ENCODE results near the gene ARHGEF4.
A peak's percentile ranks its signal among the peaks of the same experiment; 100 is the strongest.

ARHGEF4 gene

DNA sequence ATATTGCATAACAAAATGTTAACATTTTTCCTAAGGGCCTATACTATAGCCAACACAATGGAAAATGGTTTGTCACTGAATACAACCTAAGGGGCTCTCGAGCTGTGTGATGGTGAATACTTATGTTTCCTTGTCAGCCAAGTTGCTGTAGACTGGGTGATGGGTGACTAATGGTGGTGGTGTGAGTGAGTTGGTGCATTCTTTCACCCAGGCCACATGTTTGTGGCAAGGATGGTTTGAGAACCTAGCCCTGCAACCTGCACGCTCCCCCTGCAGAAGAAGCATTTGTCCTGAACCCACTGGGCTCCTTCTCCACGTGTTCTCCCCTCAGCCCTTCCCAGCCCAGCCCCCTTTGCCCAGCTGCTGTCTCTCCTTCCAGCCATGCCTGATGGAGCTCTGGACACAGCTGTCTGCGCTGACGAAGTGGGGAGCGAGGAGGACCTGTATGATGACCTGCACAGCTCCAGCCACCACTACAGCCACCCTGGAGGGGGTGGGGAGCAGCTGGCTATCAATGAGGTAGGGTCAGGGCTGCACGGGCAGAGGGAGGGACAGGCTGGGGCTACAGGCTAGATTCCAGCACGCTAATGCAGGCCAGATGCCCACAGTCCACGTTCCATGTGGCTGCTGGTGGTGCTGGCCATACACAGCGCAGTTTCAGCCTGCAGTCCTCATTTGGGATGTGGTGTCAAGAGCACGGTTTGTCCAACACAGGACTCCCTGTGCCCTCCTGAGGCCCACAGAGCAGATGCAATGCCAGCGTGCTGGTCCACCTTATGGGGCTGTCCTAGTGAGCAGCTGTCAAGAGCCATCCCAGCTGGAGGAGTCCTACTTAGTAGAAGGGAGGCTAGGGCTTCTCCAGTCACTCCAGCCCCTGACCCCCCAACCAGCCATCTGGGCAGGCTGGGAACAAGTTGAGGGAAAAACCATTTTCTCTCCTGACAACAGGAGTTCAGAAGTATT lies 191.1 kb downstream of the ARHGEF4 start:
- DNase-seq = no peak

DNA sequence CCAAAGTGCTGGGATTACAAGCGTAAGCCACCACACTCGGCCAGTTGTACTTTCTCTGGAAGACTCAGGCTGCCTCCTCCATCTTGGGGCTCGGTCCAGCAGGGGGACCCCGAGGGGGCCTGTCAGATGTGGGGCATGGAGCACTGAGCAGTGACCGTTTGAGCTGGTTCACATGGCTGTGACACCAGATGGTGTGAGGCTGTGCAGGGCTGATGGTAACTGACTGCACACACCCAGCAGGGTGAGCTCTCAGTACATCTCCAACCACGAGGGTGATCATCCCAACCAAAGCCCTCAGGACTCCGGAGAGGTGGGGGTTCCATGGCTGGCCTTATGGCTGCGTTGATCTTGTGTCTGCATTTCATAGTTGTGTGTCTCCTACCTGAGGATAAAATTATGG lies 193.1 kb downstream of the ARHGEF4 start:
- no peak for DNase-seq

DNA sequence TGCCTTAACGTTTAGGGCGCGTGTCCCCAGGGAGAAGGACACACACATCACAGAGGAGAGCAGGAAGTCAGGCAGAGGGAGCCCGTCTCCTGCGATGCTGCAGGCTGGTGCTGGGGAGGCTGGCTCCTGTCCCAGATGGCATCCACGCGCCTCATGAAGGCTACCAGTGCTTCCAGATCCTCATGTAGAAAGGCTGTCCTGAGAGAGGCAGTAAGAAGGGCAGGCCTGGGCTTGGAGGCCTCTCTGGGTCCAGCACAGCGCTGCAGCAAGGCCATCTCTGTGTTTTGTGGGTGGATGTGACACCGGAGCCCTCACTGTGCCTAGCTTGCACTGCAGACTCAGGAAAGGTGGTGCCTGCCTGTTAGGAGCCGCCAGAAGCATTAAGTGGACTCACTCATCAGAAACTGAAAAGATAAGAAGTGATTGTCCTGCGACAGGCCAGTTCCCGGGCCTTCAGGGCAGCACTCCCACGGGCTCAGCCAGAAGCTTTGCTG lies 193.8 kb downstream of the ARHGEF4 start:
- no peak for DNase-seq

DNA sequence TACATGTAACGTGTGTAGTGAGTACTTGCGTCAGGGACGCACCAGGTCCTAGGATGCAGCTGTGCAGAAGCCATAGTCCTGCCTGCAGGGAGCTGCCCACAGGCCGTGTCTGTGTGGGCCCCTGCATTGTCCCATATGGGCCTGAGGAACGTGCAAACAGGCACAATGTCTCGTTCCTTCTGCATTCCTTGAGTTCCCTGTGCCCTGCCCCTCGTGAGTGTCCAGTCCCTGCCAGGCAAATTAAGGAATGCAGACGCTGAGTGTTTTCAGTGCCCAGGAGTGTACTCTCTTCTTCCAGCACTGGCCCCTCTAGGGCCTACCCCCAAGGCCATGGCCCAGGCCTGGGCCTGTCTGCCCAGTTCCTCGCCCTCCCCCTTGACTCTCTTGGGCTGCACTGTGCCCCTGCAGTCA lies 194.7 kb downstream of the ARHGEF4 start:
- no peak for DNase-seq

DNA sequence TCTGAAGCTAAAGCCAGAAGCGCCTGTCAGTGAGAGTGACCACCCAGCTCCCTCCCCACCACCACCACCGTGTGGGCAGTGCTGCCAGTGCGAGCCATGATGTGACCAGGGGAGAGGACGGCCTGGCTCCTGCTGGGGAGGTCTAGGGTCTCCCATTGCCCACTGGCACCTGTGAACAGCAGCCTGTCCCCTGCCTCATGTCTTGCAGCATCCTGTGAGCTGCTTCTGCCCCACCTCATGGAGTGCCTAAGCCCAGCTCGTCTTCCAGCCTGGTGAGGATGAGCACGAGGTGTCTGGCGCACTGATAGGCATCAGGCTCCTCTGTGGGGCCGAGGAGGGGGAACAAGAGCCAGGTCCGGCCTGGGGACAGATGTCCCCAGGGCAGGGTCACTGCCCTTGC lies 195.2 kb downstream of the ARHGEF4 start:
- DNase-seq = no peak

DNA sequence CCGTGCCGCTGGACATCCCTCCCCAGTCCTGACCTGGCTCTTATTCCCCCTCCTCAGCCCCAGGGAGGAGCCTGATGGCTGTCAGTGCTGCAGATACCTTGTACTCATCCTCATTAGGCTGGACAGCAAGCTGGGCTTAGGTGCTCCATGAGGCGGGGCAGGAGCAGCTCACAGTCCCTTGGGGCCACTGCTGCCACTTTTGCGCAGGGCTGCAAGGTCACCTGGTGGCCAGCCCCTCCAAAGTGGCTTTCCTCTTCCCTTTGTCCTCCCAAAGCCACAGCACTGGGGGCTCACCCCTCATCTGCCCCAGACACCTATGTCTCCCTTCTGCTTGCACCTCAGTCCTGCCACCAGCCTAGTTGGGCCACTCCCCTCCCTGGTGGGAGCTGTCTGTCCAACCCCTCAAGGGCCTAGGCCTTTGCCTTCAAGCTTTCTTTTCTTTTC lies 195.7 kb downstream of the ARHGEF4 start:
- DNase-seq = no peak

DNA sequence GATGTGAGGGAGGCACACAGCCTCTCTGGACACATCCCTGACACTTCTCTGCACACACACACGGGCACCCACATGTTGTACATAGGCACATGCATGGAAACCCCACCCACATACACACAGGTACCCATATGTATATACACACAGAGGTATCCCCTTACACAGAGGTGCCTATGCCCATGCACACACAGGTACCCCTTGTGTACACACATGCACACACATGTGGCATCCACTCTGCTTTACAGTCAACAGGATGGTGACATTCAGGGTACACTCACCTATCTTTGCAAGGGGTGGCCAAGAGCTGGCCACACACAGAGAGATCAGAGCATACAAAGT lies 197.0 kb downstream of the ARHGEF4 start:
- no peak for DNase-seq

DNA sequence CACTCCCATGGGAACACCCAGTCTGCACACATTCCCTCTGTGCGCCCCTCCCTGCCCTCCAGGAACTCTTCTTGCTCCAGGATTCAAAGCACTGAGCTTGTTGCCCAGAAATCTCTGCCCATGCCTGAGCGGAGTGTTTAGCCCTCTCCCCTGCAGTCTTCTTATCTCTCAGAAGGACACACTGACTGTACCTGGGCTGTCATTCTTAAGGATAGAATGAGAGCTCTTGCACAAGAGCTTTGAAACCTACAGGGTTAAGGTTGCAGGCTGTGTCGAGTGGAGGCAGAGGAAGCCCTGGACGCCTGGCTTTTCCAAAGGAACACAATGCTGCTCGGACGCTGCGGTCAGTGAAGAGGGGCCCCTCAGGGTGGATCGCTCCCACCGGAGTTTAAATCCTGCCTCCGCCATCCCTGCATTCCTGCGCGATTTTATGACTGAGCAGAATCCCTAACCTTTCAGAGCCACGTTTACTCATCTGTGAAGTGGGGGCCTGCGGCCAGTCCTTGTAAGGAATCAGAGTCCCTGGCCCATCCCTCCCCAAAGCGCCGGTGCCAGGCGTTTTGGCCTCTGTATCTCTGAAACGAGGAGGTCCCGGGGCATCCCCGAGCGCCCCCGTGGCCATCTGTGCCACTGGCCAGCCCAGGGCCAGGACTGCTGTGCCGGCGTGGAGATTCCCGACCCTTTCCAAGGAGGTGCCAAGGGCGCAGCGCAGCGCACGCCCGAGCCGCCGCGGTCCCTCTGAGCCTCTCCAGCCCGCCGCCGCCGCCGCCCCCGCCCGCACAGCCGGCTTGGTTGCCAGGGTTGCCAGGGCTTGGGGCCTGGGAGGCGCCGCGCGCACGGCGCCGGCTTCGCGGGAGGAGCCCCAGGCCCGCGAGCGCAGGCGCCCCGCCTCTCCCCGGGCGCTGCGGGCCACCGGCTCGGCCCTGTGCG lies 197.7 kb downstream of the ARHGEF4 start:
- DNase-seq = no peak

DNA sequence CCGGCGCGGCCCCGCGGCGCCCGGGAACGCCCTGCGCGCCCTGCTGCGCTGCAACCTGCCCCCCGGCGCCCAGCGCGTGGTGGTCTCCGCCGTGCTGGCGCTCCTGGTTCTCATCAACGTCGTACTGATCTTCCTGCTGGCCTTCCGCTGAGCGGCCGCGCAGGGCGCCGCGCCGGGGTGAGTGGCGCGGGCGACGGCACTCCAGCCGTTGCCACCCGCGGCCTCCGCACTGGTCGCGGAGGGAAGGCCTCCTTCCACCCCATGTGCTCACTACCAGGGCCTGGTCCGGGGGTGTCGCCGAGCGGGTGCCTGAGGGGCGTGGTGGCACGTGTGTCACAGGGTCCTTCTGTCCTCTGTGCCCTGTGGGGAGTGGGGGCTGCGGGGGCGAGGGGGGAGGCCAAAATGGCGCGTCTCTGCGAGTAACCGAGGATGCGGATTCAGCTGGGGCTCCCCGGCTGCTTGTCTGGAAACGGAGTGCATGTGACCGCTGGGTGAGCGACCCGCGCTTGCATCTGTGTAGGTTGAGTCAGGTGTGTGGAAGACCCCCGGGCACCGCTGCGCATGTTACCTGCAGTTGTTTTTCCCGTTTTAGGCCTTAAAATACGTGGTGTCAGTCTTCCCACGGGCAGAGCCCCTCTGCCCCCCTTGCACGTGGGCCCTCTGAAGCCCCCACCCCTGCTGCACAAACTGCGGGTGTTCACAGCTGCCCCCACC lies 198.6 kb downstream of the ARHGEF4 start:
- DNase-seq = no peak

DNA sequence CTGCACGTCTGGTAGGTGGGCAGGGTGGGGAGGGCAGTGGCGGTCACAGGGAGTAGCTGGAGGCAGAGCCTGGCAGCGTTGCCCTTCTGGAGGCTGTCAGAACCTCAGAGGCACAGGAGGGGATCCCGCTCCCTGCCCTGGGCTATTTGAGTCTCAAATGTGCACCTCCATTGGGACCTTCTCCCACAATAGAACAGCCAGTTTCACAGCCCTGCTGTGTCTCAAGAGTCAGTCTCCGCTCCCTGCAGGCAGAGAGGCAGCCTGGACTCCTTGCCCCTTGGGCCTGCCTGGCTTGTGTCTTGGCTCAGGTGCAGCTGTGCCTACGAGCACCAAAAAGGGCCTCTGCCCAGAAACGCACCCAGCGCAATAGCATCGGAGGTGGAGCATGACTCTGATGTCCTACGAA lies 199.1 kb downstream of the ARHGEF4 start:
- no peak for DNase-seq

DNA sequence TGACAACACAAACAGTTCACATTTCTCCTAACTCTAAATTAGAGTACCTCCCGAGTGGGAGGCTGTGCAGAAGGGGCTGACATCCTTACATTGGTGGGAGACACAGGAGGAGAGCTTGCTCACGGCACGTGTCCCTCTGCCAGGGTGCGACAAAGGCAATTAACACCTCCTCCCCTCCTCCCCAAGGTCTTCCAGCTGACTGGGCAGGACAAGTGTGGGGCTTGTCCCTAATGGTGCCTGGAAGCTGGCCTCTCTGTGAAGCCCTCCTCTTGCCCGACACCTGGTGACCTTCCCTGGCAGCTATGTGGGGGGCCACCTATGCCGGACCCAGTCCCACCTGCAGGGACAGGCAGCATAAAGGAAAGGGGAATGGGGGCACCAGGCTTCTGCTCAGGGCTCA lies 199.6 kb downstream of the ARHGEF4 start:
- no peak for DNase-seq

DNA sequence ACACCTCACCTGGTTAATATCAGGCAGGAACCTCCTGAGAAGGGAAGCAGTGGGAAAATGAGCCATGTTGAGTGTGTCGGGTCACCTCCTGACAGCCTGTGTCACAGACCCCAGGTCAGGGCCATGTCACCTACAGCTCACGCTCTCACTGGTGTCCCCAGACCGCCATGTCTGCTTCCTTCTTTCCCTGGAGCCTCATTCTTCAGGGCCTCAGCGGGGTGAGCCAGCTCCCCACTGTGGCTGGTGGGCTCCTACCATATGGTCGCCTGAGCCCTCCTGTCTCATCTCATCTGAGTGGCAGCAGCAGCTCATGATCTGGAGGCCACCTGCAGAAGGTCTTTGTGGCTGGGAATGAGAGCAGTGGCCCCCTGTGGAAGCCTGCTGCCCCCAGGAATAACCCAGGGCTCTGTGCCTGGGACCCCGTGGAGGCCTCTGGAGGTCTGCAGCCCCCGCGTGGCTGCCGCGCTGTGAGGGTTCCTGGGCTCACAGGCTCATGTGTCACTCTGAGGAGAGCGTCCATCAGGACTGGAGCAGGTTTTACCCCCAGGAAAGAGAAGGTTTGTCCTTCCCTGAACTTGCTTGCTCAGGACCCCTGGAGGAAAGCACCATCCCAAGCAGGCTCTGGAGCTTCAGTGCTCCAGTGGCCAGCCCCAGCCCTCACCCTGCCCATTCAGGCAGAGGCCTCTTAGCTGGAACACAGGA lies 200.1 kb downstream of the ARHGEF4 start:
- DNase-seq = no peak

DNA sequence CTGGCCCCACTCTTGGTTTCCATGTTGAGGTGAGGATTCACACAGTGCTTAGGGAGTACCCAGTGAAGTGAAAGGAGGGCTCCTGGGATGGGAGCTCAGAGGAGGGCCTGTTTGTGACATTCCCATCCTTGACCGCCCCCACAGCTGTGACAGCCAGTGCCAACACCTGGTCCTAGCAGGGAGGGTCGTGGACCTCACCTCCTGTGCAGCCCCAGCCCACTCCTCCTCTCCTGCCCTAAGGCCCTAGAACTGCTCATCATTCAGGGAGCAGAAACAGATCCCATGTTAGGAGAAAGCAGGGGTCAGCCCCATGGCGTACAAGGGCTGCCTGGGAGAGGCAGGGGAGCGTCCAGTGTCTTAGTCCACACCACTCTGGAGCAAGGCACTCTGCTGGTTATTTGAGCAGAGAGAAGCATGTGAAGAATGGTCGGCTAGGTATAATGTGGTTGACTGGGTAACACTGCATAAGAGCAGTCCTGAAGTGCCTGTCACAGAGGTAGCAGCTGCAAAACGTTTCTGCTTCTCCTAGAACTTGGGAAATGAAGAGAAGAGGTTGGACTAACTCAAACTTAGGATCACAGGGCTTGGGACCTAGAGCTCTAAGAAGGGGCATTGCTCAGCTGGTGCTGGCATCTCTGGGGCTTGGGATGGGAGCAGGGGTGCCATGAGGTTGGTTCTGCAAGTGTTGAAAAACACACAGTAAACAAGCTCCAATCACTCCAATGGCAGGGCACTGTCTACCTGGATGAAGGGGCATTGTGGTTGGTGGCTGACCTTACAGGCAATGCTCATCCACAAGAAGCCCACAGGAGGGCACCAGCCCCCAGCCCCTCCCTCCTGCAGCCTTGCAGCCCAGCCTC lies 200.9 kb downstream of the ARHGEF4 start:
- DNase-seq = no peak

DNA sequence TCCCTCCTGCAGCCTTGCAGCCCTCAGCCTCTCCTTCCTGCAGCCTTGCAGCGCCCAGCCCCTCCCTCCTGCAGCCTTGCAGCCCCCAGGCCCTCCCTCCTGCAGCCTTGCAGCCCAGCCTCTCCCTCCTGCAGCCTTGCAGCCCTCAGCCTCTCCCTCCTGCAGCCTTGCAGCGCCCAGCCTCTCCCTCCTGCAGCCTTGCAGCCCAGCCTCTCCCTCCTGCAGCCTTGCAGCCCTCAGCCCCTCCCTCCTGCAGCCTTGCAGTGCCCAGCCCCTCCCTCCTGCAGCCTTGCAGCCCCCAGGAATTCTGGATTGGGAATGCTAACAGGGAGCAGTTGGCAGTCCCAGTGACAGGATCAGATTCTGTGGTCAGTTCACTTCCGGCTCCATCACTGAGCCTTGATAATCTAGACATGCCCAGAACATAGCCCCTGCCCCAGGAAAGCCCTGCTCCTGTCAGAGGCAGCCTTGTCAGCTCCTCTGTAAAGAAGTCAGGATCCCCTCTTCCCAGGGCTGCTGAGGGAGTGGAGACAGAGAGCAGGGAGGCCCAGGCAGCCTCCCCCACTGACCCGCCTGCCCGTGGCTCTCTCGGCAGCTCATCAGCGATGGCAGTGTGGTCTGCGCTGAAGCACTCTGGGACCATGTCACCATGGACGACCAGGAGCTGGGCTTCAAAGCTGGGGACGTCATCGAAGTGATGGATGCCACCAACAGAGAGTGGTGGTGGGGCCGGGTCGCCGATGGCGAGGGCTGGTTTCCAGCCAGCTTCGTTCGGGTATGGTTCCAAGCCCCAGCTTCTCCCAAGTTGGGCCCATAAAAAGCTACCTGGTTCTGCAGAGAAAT lies 201.8 kb downstream of the ARHGEF4 start:
- no peak for DNase-seq

DNA sequence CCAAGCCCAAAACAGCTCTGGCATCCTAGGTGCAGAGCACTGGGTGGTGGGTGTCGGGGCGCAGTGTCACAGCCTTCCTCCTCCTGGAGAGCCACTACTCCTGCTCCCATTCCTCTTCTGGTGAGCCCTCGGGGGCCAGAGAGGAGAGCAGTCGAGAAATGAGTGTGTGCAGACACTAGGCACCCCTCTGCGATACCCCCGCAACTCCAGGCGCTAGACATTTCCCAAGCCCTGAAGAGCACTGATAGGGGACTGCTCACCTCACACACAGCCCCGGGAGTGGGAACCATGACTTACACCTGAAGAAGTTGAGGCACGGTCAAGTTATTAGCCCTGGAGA lies 202.4 kb downstream of the ARHGEF4 start:
- no peak for DNase-seq

DNA sequence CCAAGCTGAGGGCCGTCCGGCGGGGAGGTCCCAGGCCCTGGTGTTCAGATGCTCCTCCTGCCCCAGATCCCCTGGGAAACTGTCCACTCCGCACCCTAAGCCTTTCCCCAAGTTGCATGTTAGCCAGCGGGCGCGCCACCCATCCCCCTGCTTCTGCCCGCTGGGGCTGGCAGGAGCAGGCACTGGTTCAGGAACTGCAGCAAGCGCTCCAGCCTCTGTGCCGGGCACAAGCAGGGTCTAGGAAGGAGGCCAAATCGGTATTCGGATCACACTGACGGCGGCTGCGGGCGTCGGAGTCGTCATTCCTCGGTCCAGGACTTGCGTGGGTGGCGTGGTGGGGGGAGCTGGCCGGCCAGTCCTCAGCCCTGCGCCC lies 202.8 kb downstream of the ARHGEF4 start:
- no peak for DNase-seq

DNA sequence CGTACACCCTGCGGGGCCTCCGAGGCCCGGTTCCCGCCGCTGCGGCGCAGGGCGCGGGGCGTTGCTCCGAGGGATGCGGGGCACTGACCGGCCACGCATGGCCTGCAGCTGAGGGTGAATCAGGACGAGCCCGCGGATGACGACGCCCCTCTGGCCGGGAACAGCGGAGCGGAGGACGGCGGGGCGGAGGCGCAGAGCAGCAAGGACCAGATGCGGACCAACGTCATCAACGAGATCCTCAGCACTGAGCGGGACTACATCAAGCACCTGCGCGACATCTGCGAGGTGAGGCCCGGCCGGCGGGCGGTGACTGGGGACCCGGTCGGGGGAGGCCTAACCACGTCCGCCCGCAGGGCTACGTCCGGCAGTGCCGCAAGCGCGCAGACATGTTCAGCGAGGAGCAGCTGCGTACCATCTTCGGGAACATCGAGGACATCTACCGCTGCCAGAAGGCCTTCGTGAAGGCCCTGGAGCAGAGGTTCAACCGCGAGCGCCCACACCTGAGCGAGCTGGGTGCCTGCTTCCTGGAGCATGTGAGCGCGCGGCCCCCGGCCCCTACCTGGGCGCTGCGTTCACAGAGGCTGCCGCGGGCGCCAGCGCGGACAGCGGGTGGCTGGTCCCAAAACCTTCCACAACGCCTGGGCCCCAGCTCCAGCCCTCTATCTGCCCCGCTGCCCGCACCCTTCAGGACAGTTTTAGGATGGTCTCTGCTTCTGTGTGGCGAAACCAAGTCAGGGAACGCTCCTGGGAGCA lies 203.4 kb downstream of the ARHGEF4 start:
- peak in 1 of 5 donors; percentile 43 for DNase-seq

DNA sequence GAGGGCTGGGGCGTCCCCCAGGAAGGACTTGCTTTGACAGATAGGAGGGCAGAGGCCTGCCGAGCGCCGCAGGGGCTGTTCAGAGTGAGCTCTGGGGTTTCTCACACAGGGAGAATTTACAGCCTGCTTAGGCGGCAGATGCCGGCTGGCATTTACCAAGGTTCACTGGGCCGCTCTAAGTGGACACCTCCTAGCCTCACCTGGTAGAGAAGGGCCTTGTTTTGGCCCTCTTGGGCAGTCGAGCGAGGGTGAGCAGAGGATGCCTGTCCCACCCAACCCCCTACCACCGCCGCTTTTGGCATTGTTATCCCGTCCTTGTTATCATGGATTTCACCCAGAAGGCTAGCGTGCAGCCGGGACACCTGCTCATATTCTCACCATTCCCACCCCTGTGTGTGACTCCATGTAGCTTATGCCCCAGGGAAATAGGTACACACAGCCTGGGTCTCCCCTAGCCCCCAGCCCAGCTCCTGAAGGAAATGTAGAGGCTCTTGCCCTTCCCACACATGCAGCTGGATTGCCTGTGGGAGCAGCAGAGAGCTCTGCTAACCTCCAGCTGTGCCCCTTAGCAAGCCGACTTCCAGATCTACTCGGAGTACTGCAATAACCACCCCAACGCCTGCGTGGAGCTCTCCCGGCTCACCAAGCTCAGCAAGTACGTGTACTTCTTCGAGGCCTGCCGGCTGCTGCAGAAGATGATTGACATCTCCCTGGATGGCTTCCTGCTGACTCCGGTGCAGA lies 204.1 kb downstream of the ARHGEF4 start:
- DNase-seq = peak in 1 of 5 donors; percentile 14

All from T-helper 1 cell (primary cell).